GM21381 (cell line): ENCODE data around the gene CACNA1I.

Source experiments
- ATAC-seq: cut with Tn5 transposase; IDR thresholded peaks from one replicate; pipeline ENCODE4 v1.9.1; 2021; ENCODE audit warnings: mild to moderate bottlenecking, moderate library complexity; ENCODE audit not compliant: unreplicated experiment

Gene CACNA1I

GRCh38 chr22:39664485-39665200, 94.1 kb downstream of the CACNA1I start:
- ATAC-seq, result no peak

GRCh38 chr22:39665229-39665628, 94.7 kb downstream of the CACNA1I start:
- ATAC-seq, result no peak

GRCh38 chr22:39665661-39666431, 95.3 kb downstream of the CACNA1I start:
- no peak for ATAC-seq

- no peak for ATAC-seq
These were observed 95.9 kb downstream of the CACNA1I start for GRCh38 chr22:39666495-39666894.

GRCh38 chr22:39666926-39667325, 96.4 kb downstream of the CACNA1I start:
- no peak for ATAC-seq

- no peak for ATAC-seq
These were observed 98.9 kb downstream of the CACNA1I start for GRCh38 chr22:39669432-39669831.

GRCh38 chr22:39671936-39672335, 101.4 kb downstream of the CACNA1I start:
- ATAC-seq, result no peak

GRCh38 chr22:39674536-39674935, 104.0 kb downstream of the CACNA1I start:
- ATAC-seq, result no peak

- ATAC-seq, result no peak
These were observed 105.4 kb downstream of the CACNA1I start for GRCh38 chr22:39675947-39676346.

- no peak for ATAC-seq
These were observed 107.4 kb downstream of the CACNA1I start for GRCh38 chr22:39677967-39678366.

GRCh38 chr22:39678862-39679490, 108.4 kb downstream of the CACNA1I start:
- ATAC-seq, result no peak

GRCh38 chr22:39679652-39680051, 109.1 kb downstream of the CACNA1I start:
- ATAC-seq, result no peak

- no peak for ATAC-seq
These were observed 109.9 kb downstream of the CACNA1I start for GRCh38 chr22:39680486-39680885.

GRCh38 chr22:39681038-39681861, 110.7 kb downstream of the CACNA1I start:
- no peak for ATAC-seq

GRCh38 chr22:39682994-39683393, 112.4 kb downstream of the CACNA1I start:
- no peak for ATAC-seq

GRCh38 chr22:39683639-39684038, 113.1 kb downstream of the CACNA1I start:
- ATAC-seq, result no peak

- ATAC-seq, result no peak
These were observed 114.2 kb downstream of the CACNA1I start for GRCh38 chr22:39684702-39685281.

- ATAC-seq, result no peak
These were observed 115.0 kb downstream of the CACNA1I start for GRCh38 chr22:39685336-39686177.

- ATAC-seq, result no peak
These were observed 115.6 kb downstream of the CACNA1I start for GRCh38 chr22:39686178-39686620.
